HEK293 (cell line): ENCODE results near the gene ZBED4.

Experiments used
- CTCF ChIA-PET: fragments of 350-600 bp; formaldehyde crosslinking; extraction: SDS; loops from one replicate; lab custom pipeline; 2021; ENCODE audit warnings: antibody characterized with exemption; lab: Yijun Ruan, JAX
- POLR2A ChIA-PET: fragments of 300-600 bp; formaldehyde crosslinking; extraction: SDS; loops from one replicate; lab custom pipeline; 2020; ENCODE audit warnings: antibody characterized with exemption, inconsistent platforms; lab: Yijun Ruan, JAX
- H3K27ac ChIP-seq: fragments of 200-500 bp; sonication (Bioruptor generic); 2 replicates; pipeline ENCODE4 v1.5.1; 2014; ENCODE audit warnings: low read depth, low read length, control low read depth, inconsistent platforms; ENCODE audit errors: extremely low read depth
- H3K36me3 ChIP-seq, 2 experiments: fragments of 200-500 bp in 1 of 2; sonication (Bioruptor generic) in 1 of 2; 1 replicate in 1 of 2; 2 replicates in 1 of 2; pipeline ENCODE4 v1.5.1; 2014 to 2017; ENCODE audit warnings: inconsistent platforms in 2 of 2, low read length in 2 of 2; ENCODE audit not compliant: control insufficient read depth in 2 of 2, insufficient read depth in 1 of 2
- H3K4me1 ChIP-seq: fragments of 200-500 bp; sonication (Bioruptor generic); 2 replicates; pipeline ENCODE4 v1.5.1; 2014; ENCODE audit warnings: mild to moderate bottlenecking, low read length, inconsistent platforms; ENCODE audit not compliant: control insufficient read depth, insufficient read depth
- H3K4me3 ChIP-seq: 2 replicates; pipeline ENCODE4 v1.5.1; 2011; ENCODE audit warnings: low read depth, mild to moderate bottlenecking, control low read depth, low read length, moderate library complexity
- H3K9me3 ChIP-seq: fragments of 200-500 bp; sonication (Bioruptor generic); 2 replicates; pipeline ENCODE4 v1.5.1; 2014; ENCODE audit warnings: low read depth, low read length, inconsistent platforms; ENCODE audit not compliant: control insufficient read depth, insufficient read depth
- EGR2 ChIP-seq: fragments of 450-650 bp; formaldehyde crosslinking; IDR thresholded peaks from 2 replicates; pipeline ENCODE4 v1.5.1; 2016; ENCODE audit warnings: low read depth, missing biosample characterization, missing genetic modification characterization
- GLI4 ChIP-seq: fragments of 450-650 bp; formaldehyde crosslinking; IDR thresholded peaks from 2 replicates; pipeline ENCODE4 v1.5.1; 2016; ENCODE audit warnings: missing biosample characterization, missing genetic modification characterization
- GLIS1 ChIP-seq: fragments of 450-650 bp; formaldehyde crosslinking; IDR thresholded peaks from 2 replicates; pipeline ENCODE4 v1.5.1; 2016; ENCODE audit warnings: missing biosample characterization, missing genetic modification characterization
- GLIS2 ChIP-seq: fragments of 450-650 bp; formaldehyde crosslinking; IDR thresholded peaks from 2 replicates; pipeline ENCODE4 v1.5.1; 2016; ENCODE audit warnings: missing biosample characterization, missing genetic modification characterization
- HOXD13 ChIP-seq: sonication (generic); formaldehyde crosslinking; IDR thresholded peaks from 2 replicates; pipeline ENCODE4 v1.8.0; 2022; ENCODE audit warnings: missing genetic modification reagents, borderline replicate concordance
- SCRT1 ChIP-seq: fragments of 450-650 bp; formaldehyde crosslinking; IDR thresholded peaks from 2 replicates; pipeline ENCODE4 v1.5.1; 2016; ENCODE audit warnings: missing biosample characterization, missing genetic modification characterization, borderline replicate concordance
- SCRT2 ChIP-seq: fragments of 450-650 bp; formaldehyde crosslinking; IDR thresholded peaks from 2 replicates; pipeline ENCODE4 v1.5.1; 2016; ENCODE audit warnings: missing biosample characterization, missing genetic modification characterization
- ZFHX2 ChIP-seq: fragments of 450-650 bp; formaldehyde crosslinking; conservative IDR thresholded peaks from 2 replicates; pipeline ENCODE4 v1.5.1; 2016; ENCODE audit warnings: missing biosample characterization, missing genetic modification characterization
- ZNF146 ChIP-seq: fragments of 450-650 bp; formaldehyde crosslinking; IDR thresholded peaks from 2 replicates; pipeline ENCODE4 v1.5.1; 2016; ENCODE audit warnings: missing biosample characterization, missing genetic modification characterization
- ZNF157 ChIP-seq: fragments of 450-650 bp; formaldehyde crosslinking; IDR thresholded peaks from 2 replicates; pipeline ENCODE4 v1.5.1; 2016; ENCODE audit warnings: missing biosample characterization, missing genetic modification characterization
- ZNF16 ChIP-seq: fragments of 450-650 bp; formaldehyde crosslinking; IDR thresholded peaks from 2 replicates; pipeline ENCODE4 v1.5.1; 2016; ENCODE audit warnings: low read depth, missing biosample characterization, missing genetic modification characterization
- ZNF202 ChIP-seq: fragments of 450-650 bp; formaldehyde crosslinking; IDR thresholded peaks from 2 replicates; pipeline ENCODE4 v1.5.1; 2016; ENCODE audit warnings: missing biosample characterization, missing genetic modification characterization, borderline replicate concordance
- ZNF274 ChIP-seq, 2 experiments: fragments of 200-500 bp in 1 of 2; fragments of 450-650 bp in 1 of 2; sonication (Bioruptor generic) in 1 of 2; formaldehyde crosslinking in 1 of 2; IDR thresholded peaks; 2 replicates each; pipeline versions ENCODE4 v1.5.1 to v1.6.1; 2014 to 2016; ENCODE audit warnings: borderline replicate concordance in 1 of 2, inconsistent platforms in 1 of 2, low read length in 1 of 2, missing biosample characterization in 1 of 2, missing genetic modification characterization in 1 of 2
- ZNF521 ChIP-seq: fragments of 450-650 bp; formaldehyde crosslinking; IDR thresholded peaks from 2 replicates; pipeline ENCODE4 v1.5.1; 2017; ENCODE audit warnings: missing biosample characterization, mild to moderate bottlenecking, missing genetic modification characterization
- ZNF561 ChIP-seq: fragments of 450-650 bp; IDR thresholded peaks from 2 replicates; pipeline ENCODE4 v1.5.1; 2018; ENCODE audit warnings: missing biosample characterization, missing genetic modification characterization, borderline replicate concordance
- ZNF785 ChIP-seq: fragments of 450-650 bp; formaldehyde crosslinking; IDR thresholded peaks from 2 replicates; pipeline ENCODE4 v1.5.1; 2016; ENCODE audit warnings: missing biosample characterization, missing genetic modification characterization
- TF ChIP-seq, protein P1 (sequence below): fragments of 450-650 bp; formaldehyde crosslinking; IDR thresholded peaks from 2 replicates; pipeline ENCODE4 v1.5.1; 2016; ENCODE audit warnings: missing biosample characterization, missing genetic modification characterization
- TF ChIP-seq, protein P2 (sequence below): fragments of 450-650 bp; formaldehyde crosslinking; IDR thresholded peaks from 2 replicates; pipeline ENCODE4 v1.5.1; 2016; ENCODE audit warnings: missing biosample characterization, missing genetic modification characterization

The ZBED4 gene

DNA sequence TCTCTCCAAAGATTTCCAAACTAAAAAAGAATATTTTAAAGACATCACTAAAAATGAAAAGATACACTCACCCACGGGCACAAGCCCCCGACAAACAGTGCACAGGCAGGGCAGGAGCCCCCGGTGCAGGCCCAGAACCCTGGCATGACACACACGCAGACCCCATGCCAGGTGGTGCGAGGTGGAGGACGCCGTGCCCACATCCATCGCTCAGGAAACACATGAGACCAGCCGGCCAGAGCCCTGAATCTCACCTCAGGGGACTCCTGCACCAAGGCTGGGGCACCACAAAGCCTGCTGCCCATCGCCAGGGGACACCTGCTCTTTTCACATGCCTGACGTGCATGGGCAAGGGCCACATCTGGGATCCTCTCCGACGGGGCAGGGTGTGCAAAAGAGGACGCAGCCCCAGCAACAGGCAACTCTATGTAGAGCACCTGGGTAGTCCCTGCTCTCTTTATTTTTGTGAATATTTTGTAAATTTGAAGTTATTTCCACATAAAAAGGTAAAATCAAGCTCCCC, 39.4 kb upstream of the ZBED4 start:
- Histone ChIP-seq H3K4me3 (no peak overlapping the region), H3K9me3 (no peaks in the 10 kb centered on the region), H3K36me3 (peaks cover 20 to 73% of the 10 kb centered on the region in 2 experiments), H3K27ac (no peak overlapping the region), H3K4me1 (peaks cover 8% of the 10 kb centered on the region)
- TF ChIP-seq HOXD13: no peak
- ChIA-PET CTCF (interaction anchor here (0.6 kb wide), 1 partner anchor 557 kb away, joined by 3 read pairs; no protein-coding TSS in a partner anchor), POLR2A (interaction anchor here (1.4 kb wide), 1 partner anchor 13 kb away, joined by 4 read pairs; no protein-coding TSS in a partner anchor)

DNA sequence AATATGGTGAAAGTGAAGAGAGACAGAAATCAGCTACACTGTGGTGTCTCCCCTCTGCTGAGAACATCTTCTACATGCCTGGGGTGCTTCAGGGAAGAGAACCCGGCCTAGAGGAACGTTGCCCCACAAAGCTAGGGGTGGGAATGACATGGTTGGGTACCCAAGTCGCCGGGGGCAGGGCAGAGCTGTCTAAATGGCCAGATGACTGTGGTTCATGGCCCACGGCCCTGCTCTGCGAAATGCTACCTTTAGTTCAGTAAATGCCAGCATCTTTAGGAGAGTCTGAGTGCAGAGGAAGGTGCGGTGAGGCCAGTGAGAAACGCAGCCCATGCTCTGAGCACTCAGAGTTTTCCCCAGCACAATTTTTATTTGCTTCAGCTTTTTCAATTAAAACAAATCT, 38.8 kb upstream of the ZBED4 start:
- Histone ChIP-seq H3K27ac (no peak overlapping the region), H3K4me1 (peaks cover 8% of the 10 kb centered on the region), H3K4me3 (no peak overlapping the region), H3K36me3 (peaks cover 27 to 77% of the 10 kb centered on the region in 2 experiments), H3K9me3 (no peaks in the 10 kb centered on the region)
- ChIA-PET CTCF (interaction anchor here (0.6 kb wide), 1 partner anchor 557 kb away, joined by 3 read pairs; no protein-coding TSS in a partner anchor), POLR2A (no interaction called here)
- TF ChIP-seq ZNF157 (tag by site-specific recombination): no peak
- TF ChIP-seq ZNF146 (tag by site-specific recombination): no peak
- no peak for TF ChIP-seq ZNF521 (tag by site-specific recombination)

DNA sequence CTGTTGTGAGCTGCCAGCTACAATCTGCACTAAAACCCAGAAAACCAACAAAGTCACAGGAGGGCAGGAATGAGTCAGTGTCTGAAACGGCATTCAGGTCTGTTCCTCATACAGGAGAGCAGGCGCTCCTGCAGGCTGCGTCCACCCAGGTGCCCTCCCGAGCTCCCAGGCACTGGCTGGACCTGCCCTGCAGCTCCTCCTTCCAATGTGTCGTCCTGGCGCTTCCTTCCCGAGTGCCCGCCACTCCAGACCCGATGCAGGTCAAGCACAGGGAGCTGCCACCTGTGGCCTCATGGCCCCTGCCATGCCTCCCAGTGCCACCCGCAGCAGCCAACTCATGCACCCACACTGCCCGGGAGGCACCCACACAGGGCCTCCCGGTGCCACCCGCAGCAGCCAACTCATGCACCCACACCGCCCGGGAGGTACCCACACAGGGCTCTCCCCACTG, 38.0 kb upstream of the ZBED4 start:
- CTCF ChIA-PET: no interaction called here
- TF ChIP-seq, protein P1, sequence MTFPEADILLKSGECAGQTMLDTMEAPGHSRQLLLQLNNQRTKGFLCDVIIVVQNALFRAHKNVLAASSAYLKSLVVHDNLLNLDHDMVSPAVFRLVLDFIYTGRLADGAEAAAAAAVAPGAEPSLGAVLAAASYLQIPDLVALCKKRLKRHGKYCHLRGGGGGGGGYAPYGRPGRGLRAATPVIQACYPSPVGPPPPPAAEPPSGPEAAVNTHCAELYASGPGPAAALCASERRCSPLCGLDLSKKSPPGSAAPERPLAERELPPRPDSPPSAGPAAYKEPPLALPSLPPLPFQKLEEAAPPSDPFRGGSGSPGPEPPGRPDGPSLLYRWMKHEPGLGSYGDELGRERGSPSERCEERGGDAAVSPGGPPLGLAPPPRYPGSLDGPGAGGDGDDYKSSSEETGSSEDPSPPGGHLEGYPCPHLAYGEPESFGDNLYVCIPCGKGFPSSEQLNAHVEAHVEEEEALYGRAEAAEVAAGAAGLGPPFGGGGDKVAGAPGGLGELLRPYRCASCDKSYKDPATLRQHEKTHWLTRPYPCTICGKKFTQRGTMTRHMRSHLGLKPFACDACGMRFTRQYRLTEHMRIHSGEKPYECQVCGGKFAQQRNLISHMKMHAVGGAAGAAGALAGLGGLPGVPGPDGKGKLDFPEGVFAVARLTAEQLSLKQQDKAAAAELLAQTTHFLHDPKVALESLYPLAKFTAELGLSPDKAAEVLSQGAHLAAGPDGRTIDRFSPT (tag by site-specific recombination): 0 out of 2 replicates have a peak, but pooled peaks have one; percentile 20
- no peak for TF ChIP-seq ZNF274 (IDR thresholded peaks at IDR 0.05; ENCODE audit: low read length)
- no peak for TF ChIP-seq ZNF274 (tag by site-specific recombination; IDR thresholded peaks at IDR 0.05; ENCODE audit: borderline replicate concordance)
- TF ChIP-seq ZNF202: no peak
- peak; percentile 31; the same call in 1 of the 2 replicates for TF ChIP-seq SCRT2 (tag by site-specific recombination)
- peak; percentile 76 for TF ChIP-seq EGR2 (tag by site-specific recombination)
- TF ChIP-seq ZNF785 (tag by site-specific recombination): no peak
- no peak for TF ChIP-seq GLI4 (tag by site-specific recombination)
- peak; percentile 53; the same call in 1 of the 2 replicates for TF ChIP-seq GLIS1 (tag by site-specific recombination)
- TF ChIP-seq ZNF16: no peak
- peak; percentile 43; the same call in 1 of the 2 replicates for TF ChIP-seq GLIS2 (tag by site-specific recombination)
- no peak for TF ChIP-seq ZNF561
- peak; percentile 80 for TF ChIP-seq ZFHX2
- peak; percentile 58; the same call in 1 of the 2 replicates for TF ChIP-seq SCRT1
- TF ChIP-seq, protein P2, sequence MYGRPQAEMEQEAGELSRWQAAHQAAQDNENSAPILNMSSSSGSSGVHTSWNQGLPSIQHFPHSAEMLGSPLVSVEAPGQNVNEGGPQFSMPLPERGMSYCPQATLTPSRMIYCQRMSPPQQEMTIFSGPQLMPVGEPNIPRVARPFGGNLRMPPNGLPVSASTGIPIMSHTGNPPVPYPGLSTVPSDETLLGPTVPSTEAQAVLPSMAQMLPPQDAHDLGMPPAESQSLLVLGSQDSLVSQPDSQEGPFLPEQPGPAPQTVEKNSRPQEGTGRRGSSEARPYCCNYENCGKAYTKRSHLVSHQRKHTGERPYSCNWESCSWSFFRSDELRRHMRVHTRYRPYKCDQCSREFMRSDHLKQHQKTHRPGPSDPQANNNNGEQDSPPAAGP (tag by site-specific recombination): no peak
- TF ChIP-seq, all 188 proteins: peak for 7
- Histone ChIP-seq H3K9me3 (no peaks in the 10 kb centered on the region), H3K36me3 (peaks cover 35 to 85% of the 10 kb centered on the region in 2 experiments), H3K4me3 (no peak overlapping the region), H3K27ac (no peak overlapping the region), H3K4me1 (peaks cover under 1% of the 10 kb centered on the region; the same call in 1 of the 2 replicates)
- POLR2A ChIA-PET: interaction anchor here (0.8 kb wide), 1 partner anchor 10 kb away, joined by 3 read pairs; no protein-coding TSS in a partner anchor
